ENCODE measurements around the gene PDXK. TPM values are rescaled to one million over a fixed set of nuclear protein-coding genes. Genes with fewer than 3 reads are reported as not detected.
A peak's percentile ranks its signal among the peaks of the same experiment; 100 is the strongest.

PDXK gene
- total RNA-seq, 4 donors from 2014 or later = 45.0 to 66.0 (median 57.4) TPM

- DNase-seq (ENCODE audit: low spot score in 2 of 2) = peak in 1 of 2 donors; percentile 70
- TF ChIP-seq POLR2AphosphoS5 (IDR thresholded peaks at IDR 0.05) (no peak), CTCF (IDR thresholded peaks at IDR 0.05) (no peak), EP300 (IDR thresholded peaks at IDR 0.05) (no peak), POLR2A (IDR thresholded peaks at IDR 0.05) (no peak)
- Histone ChIP-seq H3K9me3 (no peaks in the 10 kb centered on the region), H3K27ac (no peak overlapping the region), H3K4me3 (no peak overlapping the region), H3K27me3 (no peaks in the 10 kb centered on the region), H3K4me1 (no peaks in the 10 kb centered on the region), H3K36me3 (peaks cover 75% of the 10 kb centered on the region)
- WGBS = 86% methylated on average over 14 of the region's 14 CpGs
Observed at GRCh38 chr21:43802713-43803313, 83.9 kb downstream of the PDXK start.

- peak in 1 of 2 donors; percentile 74 for DNase-seq (ENCODE audit: low spot score in 2 of 2)
- Histone ChIP-seq H3K36me3 (peaks cover 66% of the 10 kb centered on the region), H3K4me1 (peaks cover under 1% of the 10 kb centered on the region), H3K9me3 (no peaks in the 10 kb centered on the region), H3K27me3 (no peaks in the 10 kb centered on the region), H3K4me3 (no peak overlapping the region), H3K27ac (no peak overlapping the region)
- WGBS = 85% methylated on average over 32 of the region's 33 CpGs
- TF ChIP-seq POLR2AphosphoS5 (IDR thresholded peaks at IDR 0.05) (no peak), POLR2A (IDR thresholded peaks at IDR 0.05) (no peak), CTCF (IDR thresholded peaks at IDR 0.05) (no peak), EP300 (IDR thresholded peaks at IDR 0.05) (no peak)
Observed at GRCh38 chr21:43803558-43804300, 84.8 kb downstream of the PDXK start.

GRCh38 chr21:43805275-43805800, 86.4 kb downstream of the PDXK start:
- TF ChIP-seq POLR2A (IDR thresholded peaks at IDR 0.05) (no peak), POLR2AphosphoS5 (IDR thresholded peaks at IDR 0.05) (no peak), CTCF (IDR thresholded peaks at IDR 0.05) (no peak), EP300 (IDR thresholded peaks at IDR 0.05) (no peak)
- Histone ChIP-seq H3K27me3 (no peaks in the 10 kb centered on the region), H3K4me1 (peaks cover 15% of the 10 kb centered on the region), H3K4me3 (no peak overlapping the region), H3K9me3 (no peaks in the 10 kb centered on the region), H3K36me3 (peaks cover 50% of the 10 kb centered on the region), H3K27ac (no peak overlapping the region)
- WGBS = 85% methylated on average over 14 of the region's 14 CpGs
- no peak for DNase-seq (ENCODE audit: low spot score in 2 of 2)

GRCh38 chr21:43806017-43806710, 87.2 kb downstream of the PDXK start:
- no peak overlapping the region for H3K4me3 ChIP-seq
- DNase-seq (ENCODE audit: low spot score in 2 of 2) = no peak
- no peak overlapping the region for H3K27ac ChIP-seq
- TF ChIP-seq POLR2A (IDR thresholded peaks at IDR 0.05) = no peak
- no peak for TF ChIP-seq EP300 (IDR thresholded peaks at IDR 0.05)
- TF ChIP-seq POLR2AphosphoS5 (IDR thresholded peaks at IDR 0.05) = no peak
- no peak for TF ChIP-seq CTCF (IDR thresholded peaks at IDR 0.05)
- H3K27me3 ChIP-seq = no peaks in the 10 kb centered on the region
- no peaks in the 10 kb centered on the region for H3K9me3 ChIP-seq
- WGBS = 87% methylated on average over 20 of the region's 21 CpGs
- H3K36me3 ChIP-seq = peaks cover 41% of the 10 kb centered on the region
- peaks cover 23% of the 10 kb centered on the region for H3K4me1 ChIP-seq

GRCh38 chr21:43808367-43808766, 89.4 kb downstream of the PDXK start:
- H3K4me3 ChIP-seq = no peak overlapping the region
- H3K36me3 ChIP-seq = peaks cover 19% of the 10 kb centered on the region
- peaks cover 45% of the 10 kb centered on the region for H3K4me1 ChIP-seq
- no peak overlapping the region for H3K27ac ChIP-seq
- no peaks in the 10 kb centered on the region for H3K9me3 ChIP-seq
- H3K27me3 ChIP-seq = no peaks in the 10 kb centered on the region
- WGBS = 86% methylated on average over 16 of the region's 18 CpGs
- DNase-seq (ENCODE audit: low spot score in 2 of 2) = no peak
- TF ChIP-seq CTCF (IDR thresholded peaks at IDR 0.05) (no peak), POLR2A (IDR thresholded peaks at IDR 0.05) (no peak), EP300 (IDR thresholded peaks at IDR 0.05) (no peak), POLR2AphosphoS5 (IDR thresholded peaks at IDR 0.05) (no peak)
